Measurements from ENCODE around the gene CALHM6. TPM values are rescaled to one million over a fixed set of nuclear protein-coding genes. Genes with fewer than 3 reads are reported as not detected.
A peak's percentile ranks its signal among the peaks of the same experiment; 100 is the strongest.

Gene CALHM6
- 34.9 TPM for polyA plus RNA-seq (2012; ENCODE audit: missing spikeins)

- no peak for FAIRE-seq
- TF ChIP-seq POLR2A (IDR thresholded peaks at IDR 0.05; ENCODE audit: low read depth, low read length) (no peak), TAF1 (IDR thresholded peaks at IDR 0.05; ENCODE audit: borderline replicate concordance, low read depth, low read length) (no peak), POLR2AphosphoS5 (IDR thresholded peaks at IDR 0.05; ENCODE audit: low read depth, low read length) (no peak)
- no peak for DNase-seq (ENCODE audit: insufficient read length)
Observed at GRCh38 chr6:116461331-116461931, at the start of gene CALHM6. TSS of gene CALHM6 (plus strand) at chr6:116461375. CDS start at chr6:116461930, 555 bp downstream.

DNA sequence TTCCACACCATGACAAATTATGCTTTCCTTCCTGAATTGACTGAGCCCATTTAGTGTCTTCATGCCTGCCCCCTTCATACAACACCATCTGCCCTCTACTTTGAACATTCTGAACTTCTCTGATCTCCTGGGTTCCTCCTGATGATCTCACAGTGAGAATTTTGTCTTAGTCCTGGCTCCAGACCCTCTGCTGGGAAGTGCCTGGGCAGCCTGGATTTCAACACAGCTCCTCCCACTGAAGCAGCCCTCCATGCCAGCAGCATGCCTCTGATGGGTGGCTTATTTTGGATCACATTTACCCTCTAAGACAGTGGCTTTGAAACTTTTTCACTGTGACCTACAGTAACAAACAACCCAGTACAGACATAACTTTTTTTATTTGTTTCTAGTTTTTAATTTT is 48.9 kb upstream of the CALHM6 start:
- DNase-seq (ENCODE audit: insufficient read length) (no peak), FAIRE-seq (peak; percentile 40)
- TF ChIP-seq TAF1 (IDR thresholded peaks at IDR 0.05; ENCODE audit: borderline replicate concordance, low read depth, low read length) (no peak), POLR2A (IDR thresholded peaks at IDR 0.05; ENCODE audit: low read depth, low read length) (no peak), POLR2AphosphoS5 (IDR thresholded peaks at IDR 0.05; ENCODE audit: low read depth, low read length) (no peak)

- FAIRE-seq (no peak), DNase-seq (ENCODE audit: insufficient read length) (no peak)
- TF ChIP-seq TAF1 (IDR thresholded peaks at IDR 0.05; ENCODE audit: borderline replicate concordance, low read depth, low read length) (no peak), POLR2AphosphoS5 (IDR thresholded peaks at IDR 0.05; ENCODE audit: low read depth, low read length) (no peak), POLR2A (IDR thresholded peaks at IDR 0.05; ENCODE audit: low read depth, low read length) (no peak)
Observed at GRCh38 chr6:116413357-116413756, 47.8 kb upstream of the CALHM6 start.

GRCh38 chr6:116417661-116418060 is 43.5 kb upstream of the CALHM6 start:
- no peak for TF ChIP-seq POLR2AphosphoS5 (IDR thresholded peaks at IDR 0.05; ENCODE audit: low read depth, low read length)
- no peak for TF ChIP-seq POLR2A (IDR thresholded peaks at IDR 0.05; ENCODE audit: low read depth, low read length)
- FAIRE-seq (no peak), DNase-seq (ENCODE audit: insufficient read length) (no peak)

DNA sequence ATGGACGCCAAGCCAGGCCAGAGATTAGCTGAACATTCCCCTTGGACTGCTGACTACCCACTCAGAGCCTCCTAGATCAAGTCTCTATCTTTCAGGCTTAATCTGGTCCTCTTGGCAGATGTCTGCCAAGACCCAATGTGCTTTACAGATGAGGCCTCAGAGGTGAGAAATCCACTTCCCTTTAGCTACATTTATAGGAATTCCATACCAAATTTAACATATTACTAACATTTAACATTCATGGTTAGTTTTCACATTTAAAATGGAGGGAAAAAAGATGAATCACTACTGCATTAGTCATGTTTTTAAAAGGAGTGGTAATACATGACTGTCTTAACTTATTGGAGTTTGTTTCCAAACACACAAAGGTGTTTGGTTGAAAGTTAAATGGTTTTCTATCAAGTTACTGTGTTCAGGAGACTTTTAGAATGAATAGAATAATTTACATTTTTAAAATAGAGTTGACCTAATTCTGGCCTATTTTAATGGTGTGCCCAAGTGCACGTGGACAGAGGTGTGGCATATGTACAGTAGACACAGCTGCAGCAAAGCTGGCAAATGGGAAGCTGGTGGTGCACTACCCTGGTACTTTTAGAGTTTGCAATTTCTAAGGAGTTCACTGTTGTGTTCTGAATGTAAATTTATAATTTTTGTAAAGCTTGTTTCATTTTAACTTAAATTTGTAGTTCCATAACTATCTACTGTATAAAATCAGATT is 41.9 kb upstream of the CALHM6 start:
- no peak for TF ChIP-seq TAF1 (IDR thresholded peaks at IDR 0.05; ENCODE audit: borderline replicate concordance, low read depth, low read length)
- no peak for TF ChIP-seq POLR2AphosphoS5 (IDR thresholded peaks at IDR 0.05; ENCODE audit: low read depth, low read length)
- TF ChIP-seq POLR2A (IDR thresholded peaks at IDR 0.05; ENCODE audit: low read depth, low read length) = no peak
- FAIRE-seq = no peak
- DNase-seq (ENCODE audit: insufficient read length) = no peak

- no peak for TF ChIP-seq POLR2A (IDR thresholded peaks at IDR 0.05; ENCODE audit: low read depth, low read length)
- no peak for TF ChIP-seq POLR2AphosphoS5 (IDR thresholded peaks at IDR 0.05; ENCODE audit: low read depth, low read length)
- TF ChIP-seq TAF1 (IDR thresholded peaks at IDR 0.05; ENCODE audit: borderline replicate concordance, low read depth, low read length) = no peak
- FAIRE-seq (no peak), DNase-seq (ENCODE audit: insufficient read length) (no peak)
Observed at GRCh38 chr6:116420341-116420740, 40.8 kb upstream of the CALHM6 start.

DNA sequence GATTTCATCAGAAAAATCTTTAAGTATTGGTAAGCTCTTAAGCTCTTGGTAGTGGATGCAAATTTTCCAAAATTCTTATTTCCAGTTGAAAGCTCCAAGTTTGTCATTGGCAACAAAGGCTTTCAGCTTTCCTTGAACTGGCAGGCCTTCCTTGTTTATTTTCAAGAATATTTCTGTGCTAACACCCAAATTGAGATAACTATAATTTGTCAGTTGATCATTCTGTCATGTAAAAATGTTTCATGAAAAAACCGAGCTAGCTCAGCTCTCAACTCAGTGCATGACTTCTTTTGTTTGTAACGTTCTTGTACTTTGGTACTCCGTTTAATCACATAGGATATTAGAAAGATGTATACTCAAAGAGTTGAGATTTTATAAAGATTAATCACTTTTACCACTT is 38.9 kb upstream of the CALHM6 start:
- DNase-seq (ENCODE audit: insufficient read length) = no peak
- FAIRE-seq = no peak
- no peak for TF ChIP-seq POLR2A (IDR thresholded peaks at IDR 0.05; ENCODE audit: low read depth, low read length)
- no peak for TF ChIP-seq POLR2AphosphoS5 (IDR thresholded peaks at IDR 0.05; ENCODE audit: low read depth, low read length)
- TF ChIP-seq TAF1 (IDR thresholded peaks at IDR 0.05; ENCODE audit: borderline replicate concordance, low read depth, low read length) = no peak

DNA sequence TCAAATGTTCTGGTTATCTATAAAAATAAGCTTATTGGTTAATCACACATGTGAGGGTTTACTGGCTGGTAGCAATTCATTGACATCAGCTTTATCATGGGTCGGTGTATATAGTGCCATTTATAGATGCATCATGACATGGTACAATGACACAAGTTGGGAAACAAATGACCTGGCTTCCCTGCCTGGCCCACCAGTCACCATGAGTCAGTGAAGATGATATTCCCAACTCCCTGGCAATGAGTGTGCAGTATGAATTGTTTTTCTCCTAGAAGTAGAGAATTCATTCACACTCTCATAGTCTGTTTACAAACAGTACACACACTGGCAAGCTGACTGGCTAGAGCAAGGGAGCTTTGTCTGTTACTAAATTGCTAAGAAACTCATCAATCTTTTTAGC is 37.2 kb upstream of the CALHM6 start:
- TF ChIP-seq POLR2AphosphoS5 (IDR thresholded peaks at IDR 0.05; ENCODE audit: low read depth, low read length) (no peak), POLR2A (IDR thresholded peaks at IDR 0.05; ENCODE audit: low read depth, low read length) (no peak), TAF1 (IDR thresholded peaks at IDR 0.05; ENCODE audit: borderline replicate concordance, low read depth, low read length) (no peak)
- DNase-seq (ENCODE audit: insufficient read length) (no peak), FAIRE-seq (peak; percentile 38)

GRCh38 chr6:116426551-116426950 is 34.6 kb upstream of the CALHM6 start:
- TF ChIP-seq POLR2A (IDR thresholded peaks at IDR 0.05; ENCODE audit: low read depth, low read length) = no peak
- no peak for TF ChIP-seq POLR2AphosphoS5 (IDR thresholded peaks at IDR 0.05; ENCODE audit: low read depth, low read length)
- TF ChIP-seq TAF1 (IDR thresholded peaks at IDR 0.05; ENCODE audit: borderline replicate concordance, low read depth, low read length) = no peak
- FAIRE-seq = no peak
- no peak for DNase-seq (ENCODE audit: insufficient read length)

DNA sequence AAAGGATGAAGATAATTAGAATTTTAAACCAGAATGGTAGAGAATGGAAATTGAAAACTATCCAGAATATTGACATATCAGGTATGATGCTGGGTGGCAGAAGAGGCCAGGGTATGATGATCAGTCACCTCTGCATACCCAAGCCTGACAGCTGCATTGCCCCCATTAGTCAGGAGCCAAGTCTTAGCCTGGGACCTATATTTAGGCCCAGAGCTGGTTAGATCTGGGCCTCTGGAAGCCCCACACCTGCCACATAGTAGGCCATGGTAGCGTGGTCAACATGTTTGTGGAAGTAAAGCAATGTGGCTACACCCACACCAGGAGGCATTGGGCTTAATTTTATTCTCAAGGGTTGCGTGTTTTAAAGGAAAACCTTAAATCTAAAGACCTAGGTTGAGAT is 32.1 kb upstream of the CALHM6 start:
- no peak for DNase-seq (ENCODE audit: insufficient read length)
- TF ChIP-seq POLR2A (IDR thresholded peaks at IDR 0.05; ENCODE audit: low read depth, low read length) (no peak), POLR2AphosphoS5 (IDR thresholded peaks at IDR 0.05; ENCODE audit: low read depth, low read length) (no peak), TAF1 (IDR thresholded peaks at IDR 0.05; ENCODE audit: borderline replicate concordance, low read depth, low read length) (no peak)
- FAIRE-seq = no peak

DNA sequence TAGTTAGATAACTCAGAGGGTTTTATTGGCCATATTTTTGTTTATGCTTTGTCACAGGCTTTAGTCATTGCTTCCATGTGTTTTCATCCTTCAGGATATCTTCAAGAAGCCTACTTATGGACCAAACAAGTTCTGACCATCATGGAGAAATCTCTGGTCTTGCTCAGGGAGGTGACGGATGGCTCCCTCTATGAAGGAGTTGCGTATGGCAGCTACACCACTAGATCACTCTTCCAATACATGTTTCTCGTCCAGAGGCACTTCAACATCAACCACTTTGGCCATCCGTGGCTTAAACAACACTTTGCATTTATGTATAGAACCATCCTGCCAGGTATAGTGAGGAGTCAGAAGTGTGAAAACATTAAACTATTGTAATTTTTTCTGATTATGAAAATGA is 30.3 kb upstream of the CALHM6 start:
- TF ChIP-seq POLR2A (IDR thresholded peaks at IDR 0.05; ENCODE audit: low read depth, low read length) (no peak), TAF1 (IDR thresholded peaks at IDR 0.05; ENCODE audit: borderline replicate concordance, low read depth, low read length) (no peak), POLR2AphosphoS5 (IDR thresholded peaks at IDR 0.05; ENCODE audit: low read depth, low read length) (no peak)
- FAIRE-seq (no peak), DNase-seq (ENCODE audit: insufficient read length) (no peak)

- TF ChIP-seq TAF1 (IDR thresholded peaks at IDR 0.05; ENCODE audit: borderline replicate concordance, low read depth, low read length) (no peak), POLR2A (IDR thresholded peaks at IDR 0.05; ENCODE audit: low read depth, low read length) (no peak), POLR2AphosphoS5 (IDR thresholded peaks at IDR 0.05; ENCODE audit: low read depth, low read length) (no peak)
- FAIRE-seq = no peak
- no peak for DNase-seq (ENCODE audit: insufficient read length)
Observed at GRCh38 chr6:116431964-116432595, 29.1 kb upstream of the CALHM6 start.

Data from GM12892 (cell line).